Thoracic aorta (tissue), 2 donors: ENCODE results near the gene MINDY4. TPM values are rescaled to one million over a fixed set of nuclear protein-coding genes. Genes with fewer than 3 reads are reported as not detected.

Experiments
- ATAC-seq: fragments of 150-250 bp; one replicate; pipeline ENCODE4 v1.8.0; 2017; ENCODE audit warnings: low read depth; ENCODE audit not compliant: insufficient number of reproducible peaks, low FRiP score
- DNase-seq: peaks from one replicate; pipeline ENCODE4 v3.0.0-alpha.2; 2020; ENCODE audit warnings: low spot score
- H3K27ac ChIP-seq, 2 donors: fragments of 200-600 bp; sonication (generic); 1 replicate in 1 of 2; 2 replicates in 1 of 2; pipeline ENCODE4 v1.5.1; 2016; ENCODE audit warnings: mild to moderate bottlenecking in 2 of 2, moderate library complexity in 2 of 2
- H3K27me3 ChIP-seq: fragments of 200-600 bp; sonication (generic); replicated peaks from 2 replicates; pipeline ENCODE4 v1.6.0; 2016; ENCODE audit warnings: mild to moderate bottlenecking; ENCODE audit not compliant: insufficient read depth
- H3K36me3 ChIP-seq: fragments of 200-600 bp; sonication (generic); one replicate; pipeline ENCODE4 v1.5.1; 2016
- H3K4me1 ChIP-seq, 2 donors: fragments of 200-600 bp; sonication (generic); 1 replicate in 1 of 2; 2 replicates in 1 of 2; pipeline versions ENCODE4 v1.5.1 to v1.6.0; 2016; ENCODE audit warnings: low read depth in 2 of 2, mild to moderate bottlenecking in 1 of 2; ENCODE audit not compliant: control insufficient read depth in 1 of 2
- H3K4me3 ChIP-seq: fragments of 200-600 bp; sonication (generic); 2 replicates; pipeline ENCODE4 v1.5.1; 2016; ENCODE audit warnings: mild to moderate bottlenecking
- H3K9me3 ChIP-seq: fragments of 200-600 bp; sonication (generic); 2 replicates; pipeline ENCODE4 v1.5.1; 2016
- total RNA-seq, 2 donors: library from RNA; depleted of rRNA; stranded (reverse); fragments of >200 nt; gene quantifications; one replicate each; pipeline versions ENCODE4 v1.1.0 to v1.2.3, GENCODE V29; 2016
- TF ChIP-seq, protein P1 (sequence below): fragments of 200-600 bp; sonication (generic); IDR thresholded peaks from one replicate; pipeline ENCODE4 v1.5.1; 2019; ENCODE audit warnings: antibody characterized with exemption

The MINDY4 gene
- total RNA-seq, 2 donors from 2014 or later: 32.0 to 44.0 TPM

DNA sequence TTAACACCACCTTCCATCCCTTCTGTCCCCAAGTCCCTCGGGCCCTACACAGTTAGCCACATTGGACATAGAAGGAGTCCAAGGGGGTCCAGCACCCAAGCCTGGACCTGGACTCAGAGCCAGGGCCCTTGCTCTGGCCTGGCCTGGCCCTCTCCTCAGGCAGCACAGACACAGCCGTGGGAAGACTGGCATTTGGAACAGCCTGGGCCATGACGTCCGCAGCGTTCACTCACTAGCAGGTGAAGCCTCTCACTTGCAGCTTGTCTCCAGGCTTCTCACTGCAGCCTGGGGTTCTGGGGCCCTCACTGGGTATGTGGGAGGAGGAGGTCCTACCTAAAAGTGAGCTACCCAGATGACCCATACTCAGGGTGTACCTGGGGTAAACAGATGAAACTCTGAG lies 106.8 kb downstream of the MINDY4 start:
- Histone ChIP-seq H3K9me3 (no peaks in the 10 kb centered on the region), H3K4me3 (no peak overlapping the region), H3K4me1 (peaks cover 0 to 14% of the 10 kb centered on the region in 2 donors), H3K27me3 (no peaks in the 10 kb centered on the region), H3K36me3 (peaks cover 31% of the 10 kb centered on the region), H3K27ac (no peak overlapping the region)
- no peak for ATAC-seq
- DNase-seq: no peak
- TF ChIP-seq, protein P1, sequence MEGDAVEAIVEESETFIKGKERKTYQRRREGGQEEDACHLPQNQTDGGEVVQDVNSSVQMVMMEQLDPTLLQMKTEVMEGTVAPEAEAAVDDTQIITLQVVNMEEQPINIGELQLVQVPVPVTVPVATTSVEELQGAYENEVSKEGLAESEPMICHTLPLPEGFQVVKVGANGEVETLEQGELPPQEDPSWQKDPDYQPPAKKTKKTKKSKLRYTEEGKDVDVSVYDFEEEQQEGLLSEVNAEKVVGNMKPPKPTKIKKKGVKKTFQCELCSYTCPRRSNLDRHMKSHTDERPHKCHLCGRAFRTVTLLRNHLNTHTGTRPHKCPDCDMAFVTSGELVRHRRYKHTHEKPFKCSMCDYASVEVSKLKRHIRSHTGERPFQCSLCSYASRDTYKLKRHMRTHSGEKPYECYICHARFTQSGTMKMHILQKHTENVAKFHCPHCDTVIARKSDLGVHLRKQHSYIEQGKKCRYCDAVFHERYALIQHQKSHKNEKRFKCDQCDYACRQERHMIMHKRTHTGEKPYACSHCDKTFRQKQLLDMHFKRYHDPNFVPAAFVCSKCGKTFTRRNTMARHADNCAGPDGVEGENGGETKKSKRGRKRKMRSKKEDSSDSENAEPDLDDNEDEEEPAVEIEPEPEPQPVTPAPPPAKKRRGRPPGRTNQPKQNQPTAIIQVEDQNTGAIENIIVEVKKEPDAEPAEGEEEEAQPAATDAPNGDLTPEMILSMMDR: no peak

DNA sequence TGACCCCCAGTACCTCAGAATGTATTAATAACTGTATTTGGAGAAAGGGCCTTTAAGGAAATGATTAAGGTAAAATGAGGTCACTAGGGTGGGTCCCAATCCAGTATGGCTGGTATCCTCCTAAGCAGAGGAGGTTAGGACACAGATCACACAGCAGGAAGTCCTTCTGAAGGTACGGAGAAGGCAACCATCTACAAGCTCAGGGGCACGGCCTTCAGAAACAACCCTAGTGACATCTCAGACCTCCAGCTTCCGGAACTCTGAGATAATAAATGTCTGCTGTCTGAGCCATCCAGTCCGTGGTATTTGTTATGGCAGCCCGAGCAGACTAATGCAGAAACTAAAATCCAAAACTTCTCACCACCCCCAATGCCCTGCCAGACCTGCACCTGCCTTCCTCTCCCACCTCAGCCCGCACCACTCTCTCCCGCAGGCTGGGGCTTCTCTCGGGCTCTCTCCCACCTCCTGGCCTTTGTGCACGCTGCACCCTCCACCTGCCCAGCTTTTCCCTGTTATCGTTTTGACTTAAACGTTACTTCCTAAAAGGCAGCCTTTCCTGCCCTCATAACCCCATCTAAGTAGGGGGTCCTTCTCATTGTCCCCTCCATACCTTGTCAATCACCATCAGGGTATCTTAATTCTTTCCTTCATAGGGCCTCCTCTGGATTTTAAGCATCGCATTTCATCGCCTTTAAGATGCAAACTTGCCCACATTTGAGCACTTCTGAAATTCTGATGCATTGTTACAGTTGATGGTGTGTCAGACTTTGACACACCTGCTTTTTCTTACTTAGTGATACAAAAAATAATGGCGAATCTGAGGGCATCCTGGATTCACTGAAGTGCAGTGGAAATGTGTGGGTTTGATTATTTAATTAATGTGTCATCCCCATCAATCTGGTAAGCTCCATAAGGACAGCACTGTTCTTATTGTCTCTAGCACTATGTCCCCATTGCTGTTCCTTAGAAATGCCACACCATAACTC lies 108.2 kb downstream of the MINDY4 start:
- H3K4me1 ChIP-seq: peaks cover 0 to 14% of the 10 kb centered on the region in 2 donors
- DNase-seq: no peak
- no peak overlapping the region for H3K27ac ChIP-seq
- no peaks in the 10 kb centered on the region for H3K27me3 ChIP-seq
- ATAC-seq: no peak
- H3K9me3 ChIP-seq: no peaks in the 10 kb centered on the region
- H3K36me3 ChIP-seq: peaks cover 25% of the 10 kb centered on the region
- H3K4me3 ChIP-seq: no peak overlapping the region
- TF ChIP-seq, protein P1: no peak

DNA sequence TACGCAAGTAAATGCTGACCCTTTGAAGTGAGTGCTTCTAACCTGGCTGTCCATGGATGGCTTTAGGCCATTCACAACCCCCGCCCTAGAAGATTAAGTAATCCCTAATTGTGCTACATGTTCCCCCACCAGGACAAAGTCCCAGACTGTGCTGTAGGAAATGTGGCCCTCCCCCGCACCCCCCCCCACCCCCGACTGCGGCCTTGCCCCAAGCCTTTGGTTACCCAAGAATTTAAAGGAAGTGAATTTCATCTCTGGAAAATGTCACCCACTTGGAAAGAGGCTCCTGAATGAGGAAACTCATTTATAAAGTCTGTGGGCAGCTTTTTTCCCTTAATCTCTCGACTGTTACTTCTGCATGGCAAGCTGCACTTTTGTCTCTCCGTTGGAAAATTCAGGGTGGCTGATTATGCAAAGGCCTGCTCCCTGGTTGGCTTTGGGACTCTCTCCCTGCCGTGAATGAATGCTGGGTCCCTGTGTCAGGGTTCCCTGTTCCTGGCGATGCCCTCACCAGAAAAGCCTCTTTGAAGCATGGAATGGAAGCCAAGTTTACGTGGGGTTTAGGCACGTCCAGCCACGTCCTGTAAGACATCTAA lies 109.0 kb downstream of the MINDY4 start:
- H3K36me3 ChIP-seq: peaks cover 25% of the 10 kb centered on the region
- no peaks in the 10 kb centered on the region for H3K9me3 ChIP-seq
- no peak overlapping the region for H3K4me3 ChIP-seq
- peaks cover 0 to 14% of the 10 kb centered on the region in 2 donors for H3K4me1 ChIP-seq
- TF ChIP-seq, protein P1: no peak
- no peak overlapping the region for H3K27ac ChIP-seq
- H3K27me3 ChIP-seq: no peaks in the 10 kb centered on the region
- DNase-seq: no peak
- no peak for ATAC-seq

DNA sequence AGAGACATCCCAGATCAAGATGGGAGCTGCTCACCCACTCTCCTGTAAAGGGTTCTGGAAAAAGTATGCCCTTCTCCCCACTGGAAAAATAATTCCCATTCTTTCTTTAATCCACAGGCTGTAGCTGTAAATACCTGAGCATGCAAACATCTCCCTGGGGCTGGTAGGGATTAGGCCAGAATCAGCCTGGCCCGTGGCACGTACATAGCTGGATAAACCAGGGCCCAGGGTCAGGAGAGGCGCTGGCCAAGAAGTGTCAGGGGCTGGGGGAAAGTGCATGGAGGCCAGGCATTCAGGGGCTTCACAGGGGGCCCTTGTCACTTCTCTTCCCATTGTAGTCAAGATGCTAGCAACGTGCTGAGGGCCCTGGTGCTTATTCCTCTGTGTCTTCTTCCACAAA lies 109.7 kb downstream of the MINDY4 start:
- Histone ChIP-seq H3K27me3 (no peaks in the 10 kb centered on the region), H3K4me1 (peaks cover 0 to 14% of the 10 kb centered on the region in 2 donors), H3K36me3 (peaks cover 19% of the 10 kb centered on the region), H3K4me3 (no peak overlapping the region), H3K27ac (no peak overlapping the region), H3K9me3 (no peaks in the 10 kb centered on the region)
- DNase-seq (no peak), ATAC-seq (no peak)
- TF ChIP-seq, protein P1: no peak

DNA sequence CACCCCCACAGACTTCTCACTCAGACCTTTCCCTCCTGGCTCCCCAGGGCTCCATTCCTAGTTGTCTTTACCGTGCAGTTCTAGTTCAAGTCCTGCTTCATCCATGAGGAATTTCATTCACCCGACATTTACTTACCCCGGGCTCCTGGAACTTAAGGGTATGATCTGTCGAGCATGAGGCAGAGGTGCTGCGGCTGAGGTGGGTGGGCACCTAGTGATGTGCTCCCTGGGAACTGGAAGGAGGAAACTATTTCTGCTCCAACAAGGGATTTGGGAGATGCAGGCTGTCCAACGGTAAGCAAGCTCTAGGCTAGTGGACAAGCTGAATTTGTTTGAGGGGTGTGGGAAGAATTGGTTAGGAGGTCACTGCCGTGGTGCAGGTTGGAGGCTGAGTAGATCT lies 110.2 kb downstream of the MINDY4 start:
- no peaks in the 10 kb centered on the region for H3K27me3 ChIP-seq
- peaks cover 19% of the 10 kb centered on the region for H3K36me3 ChIP-seq
- H3K27ac ChIP-seq: no peak overlapping the region
- H3K4me3 ChIP-seq: no peak overlapping the region
- no peaks in the 10 kb centered on the region for H3K9me3 ChIP-seq
- ATAC-seq (no peak), DNase-seq (no peak)
- TF ChIP-seq, protein P1: no peak
- H3K4me1 ChIP-seq: peaks cover 3 to 19% of the 10 kb centered on the region in 2 donors
